ENCODE data around the gene PSMD4. TPM values are rescaled to one million over a fixed set of nuclear protein-coding genes. Genes with fewer than 3 reads are reported as not detected.

The PSMD4 gene
- total RNA-seq, 1 donor from 2014 or later: 82.0 TPM

- no peak for DNase-seq
These were observed 55.3 kb downstream of the PSMD4 start for GRCh38 chr1:151309811-151310323.

GRCh38 chr1:151311011-151311410, 56.5 kb downstream of the PSMD4 start:
- DNase-seq: no peak

- DNase-seq: peak; percentile 74
These were observed 57.2 kb downstream of the PSMD4 start for GRCh38 chr1:151311589-151312331.

- DNase-seq: no peak
These were observed 57.9 kb downstream of the PSMD4 start for GRCh38 chr1:151312411-151312810.

- DNase-seq: no peak
These were observed 58.3 kb downstream of the PSMD4 start for GRCh38 chr1:151312826-151313225.

DNA sequence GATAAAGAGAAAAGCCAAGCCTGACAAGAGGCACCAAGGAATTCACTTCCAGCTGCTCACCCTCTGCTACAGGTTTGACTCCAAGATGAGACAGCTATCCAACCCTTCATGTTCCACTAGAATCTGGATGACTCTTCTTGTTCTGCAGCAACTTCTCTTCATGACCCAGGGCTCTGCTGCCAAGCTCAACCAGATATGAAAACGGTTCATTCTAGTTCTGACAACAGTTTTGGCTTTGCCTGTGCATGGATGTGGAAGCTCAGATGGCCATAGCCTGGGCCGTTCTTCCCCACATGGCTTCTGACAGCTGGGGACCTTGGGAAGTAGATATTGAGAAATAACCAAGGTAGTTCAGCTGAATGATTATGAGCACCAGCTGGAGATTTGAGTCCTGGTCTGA, 59.0 kb downstream of the PSMD4 start:
- no peak for DNase-seq

GRCh38 chr1:151314137-151314875, 59.8 kb downstream of the PSMD4 start:
- DNase-seq: peak; percentile 87

GRCh38 chr1:151315565-151316235, 61.2 kb downstream of the PSMD4 start:
- DNase-seq: no peak

Small RNA genes lying within 50 kb of the gene (small RNA-seq; reads per million reads assigned to genes)
- 0.52 reads per million, percentile 51 among the genes with 10 or more reads in this experiment for gene RN7SL444P

Other genes with a start within 250 kb of the PSMD4 start
- 10.5 TPM for gene MINDY1, start 247.8 kb upstream of the PSMD4 start, total RNA-seq
- gene PRUNE1, start 246.3 kb upstream of the PSMD4 start, total RNA-seq: 25.3 TPM
- 0.16 TPM for gene BNIPL, start 218.1 kb upstream of the PSMD4 start, total RNA-seq
- gene C1orf56, start 207.0 kb upstream of the PSMD4 start, total RNA-seq: 3.4 TPM
- 33.4 TPM for gene CDC42SE1, start 195.1 kb upstream of the PSMD4 start, total RNA-seq
- 77.2 TPM for gene MLLT11, start 194.3 kb upstream of the PSMD4 start, total RNA-seq
- 12.6 TPM for gene GABPB2, start 184.0 kb upstream of the PSMD4 start, total RNA-seq
- 18.6 TPM for gene SEMA6C, start 108.1 kb upstream of the PSMD4 start, total RNA-seq
- 0.78 TPM for gene TNFAIP8L2, start 98.1 kb upstream of the PSMD4 start, total RNA-seq
- gene LYSMD1, start 88.8 kb upstream of the PSMD4 start, total RNA-seq: 16.4 TPM
- gene SCNM1, start 88.6 kb upstream of the PSMD4 start, total RNA-seq: 35.6 TPM
- gene TMOD4, start 78.8 kb upstream of the PSMD4 start, total RNA-seq: not detected
- 75.3 TPM for gene VPS72, start 64.5 kb upstream of the PSMD4 start, total RNA-seq
- 56.3 TPM for gene PIP5K1A, start 56.2 kb upstream of the PSMD4 start, total RNA-seq
- gene ZNF687, start 27.6 kb downstream of the PSMD4 start, total RNA-seq: 6.9 TPM
- gene PI4KB, start 72.7 kb downstream of the PSMD4 start, total RNA-seq: 26.4 TPM
- 25.0 TPM for gene RFX5, start 92.5 kb downstream of the PSMD4 start, total RNA-seq
- 9.2 TPM for gene SELENBP1, start 118.0 kb downstream of the PSMD4 start, total RNA-seq
- 290 TPM for gene PSMB4, start 144.8 kb downstream of the PSMD4 start, total RNA-seq
- 37.3 TPM for gene POGZ, start 204.8 kb downstream of the PSMD4 start, total RNA-seq

Measured in occipital lobe (tissue), 3 donors.